IMR-90 (cell line): ENCODE results near the gene SRGN. TPM values are rescaled to one million over a fixed set of nuclear protein-coding genes. Genes with fewer than 3 reads are reported as not detected.
A peak's percentile ranks its signal among the peaks of the same experiment; 100 is the strongest.

Source experiments
- ATAC-seq: fragments of 200-7000 bp; cut with Tn5 transposase; 2 replicates; pipeline ENCODE4 v1.9.1; 2020; ENCODE audit warnings: low read depth, mild to moderate bottlenecking, moderate library complexity
- BruUV-seq: library from RNA; stranded (reverse); fragments of 400-500 nt; replicated peaks from 2 replicates; lab custom pipeline; 2021; lab: Mats Ljungman, UMichigan
- CTCF ChIA-PET: fragments of 300-600 bp; formaldehyde crosslinking; extraction: SDS; loops from one replicate; lab custom pipeline; 2021; ENCODE audit warnings: antibody characterized with exemption; lab: Yijun Ruan, JAX
- POLR2A ChIA-PET: fragments of 300-600 bp; sonication (Branson Sonifier 250); formaldehyde crosslinking; loops from one replicate; lab custom pipeline; 2022; ENCODE audit warnings: antibody characterized with exemption; ENCODE audit not compliant: unreplicated experiment; lab: Charles Lee
- DNase-seq: peaks from one replicate; pipeline ENCODE4 v3.0.0; 2013
- H2AFZ ChIP-seq: replicated peaks from 2 replicates; pipeline ENCODE3; 2013; ENCODE audit warnings: low read length, mild to moderate bottlenecking; ENCODE audit not compliant: poor library complexity
- H2AK5ac ChIP-seq: 2 replicates; pipeline ENCODE4 v1.6.1; 2013; ENCODE audit warnings: low read depth, low read length, inconsistent platforms
- H2AK9ac ChIP-seq: replicated peaks from 2 replicates; pipeline ENCODE3; 2013; ENCODE audit warnings: mild to moderate bottlenecking, low read depth, low read length, moderate library complexity; ENCODE audit not compliant: poor library complexity
- H2BK120ac ChIP-seq: 2 replicates; pipeline ENCODE4 v1.6.1; 2013; ENCODE audit warnings: low read depth, low read length, inconsistent platforms
- H2BK15ac ChIP-seq: 3 replicates; pipeline ENCODE4 v1.6.1; 2013; ENCODE audit warnings: low read depth, low read length, inconsistent platforms
- H2BK20ac ChIP-seq: 2 replicates; pipeline ENCODE4 v1.6.1; 2013; ENCODE audit warnings: low read depth, mild to moderate bottlenecking, inconsistent platforms, low read length, moderate library complexity
- H2BK5ac ChIP-seq: 2 replicates; pipeline ENCODE4 v1.6.1; 2013; ENCODE audit warnings: mild to moderate bottlenecking, low read depth, low read length, inconsistent platforms; ENCODE audit not compliant: poor library complexity, severe bottlenecking
- H3K14ac ChIP-seq: replicated peaks from 2 replicates; pipeline ENCODE4 v1.6.1; 2013; ENCODE audit warnings: low read depth, low read length, inconsistent platforms
- H3K18ac ChIP-seq: 2 replicates; pipeline ENCODE4 v1.6.1; 2013; ENCODE audit warnings: low read depth, low read length, control low read depth
- H3K23ac ChIP-seq: 2 replicates; pipeline ENCODE4 v1.6.1; 2013; ENCODE audit warnings: low read depth, low read length, inconsistent platforms
- H3K27ac ChIP-seq: 2 replicates; pipeline ENCODE4 v1.5.1; 2013; ENCODE audit warnings: mild to moderate bottlenecking, control low read depth, low read length; ENCODE audit not compliant: insufficient read depth
- H3K27me3 ChIP-seq: 2 replicates; pipeline ENCODE4 v1.6.1; 2013; ENCODE audit warnings: low read length; ENCODE audit not compliant: control insufficient read depth, insufficient read depth
- H3K36me3 ChIP-seq: 2 replicates; pipeline ENCODE4 v1.6.1; 2013; ENCODE audit warnings: low read length, mixed read lengths; ENCODE audit not compliant: control insufficient read depth, insufficient read depth
- H3K4ac ChIP-seq: 2 replicates; pipeline ENCODE4 v1.6.1; 2013; ENCODE audit warnings: low read depth, low read length, inconsistent platforms
- H3K4me1 ChIP-seq: 2 replicates; pipeline ENCODE4 v1.6.1; 2013; ENCODE audit warnings: low read length, mixed read lengths; ENCODE audit not compliant: control insufficient read depth, insufficient read depth
- H3K4me2 ChIP-seq: 2 replicates; pipeline ENCODE4 v1.6.1; 2013; ENCODE audit warnings: low read depth, mild to moderate bottlenecking, control low read depth, low read length, moderate library complexity
- H3K4me3 ChIP-seq: 2 replicates; pipeline ENCODE4 v1.5.1; 2013; ENCODE audit warnings: low read depth, mild to moderate bottlenecking, control low read depth, low read length, moderate library complexity; ENCODE audit not compliant: insufficient read depth
- H3K56ac ChIP-seq: 2 replicates; pipeline ENCODE4 v1.6.1; 2013; ENCODE audit warnings: low read length, inconsistent platforms; ENCODE audit not compliant: insufficient read depth; ENCODE audit errors: extremely low read depth
- H3K79me1 ChIP-seq, 2 experiments: 2 replicates each; pipeline ENCODE4 v1.6.1; 2013; ENCODE audit warnings: low read length in 2 of 2, inconsistent platforms in 1 of 2, low read depth in 1 of 2
- H3K9ac ChIP-seq: 2 replicates; pipeline ENCODE4 v1.6.1; 2013; ENCODE audit warnings: low read depth, low read length, control low read depth
- H3K9me1 ChIP-seq: 2 replicates; pipeline ENCODE4 v1.6.1; 2013; ENCODE audit warnings: low read length, inconsistent platforms; ENCODE audit not compliant: insufficient read depth
- H3K9me3 ChIP-seq: 2 replicates; pipeline ENCODE4 v1.6.1; 2013; ENCODE audit warnings: low read length; ENCODE audit not compliant: control insufficient read depth, insufficient read depth
- H4K20me1 ChIP-seq: 2 replicates; pipeline ENCODE4 v1.6.1; 2013; ENCODE audit warnings: low read length, inconsistent platforms; ENCODE audit not compliant: insufficient read depth
- H4K5ac ChIP-seq: 2 replicates; pipeline ENCODE4 v1.6.1; 2013; ENCODE audit warnings: mild to moderate bottlenecking, low read depth, low read length, control low read depth
- H4K8ac ChIP-seq, 2 experiments: 2 replicates each; pipeline ENCODE4 v1.6.1; 2013; ENCODE audit warnings: low read depth in 2 of 2, low read length in 2 of 2, control low read depth in 1 of 2, inconsistent platforms in 1 of 2
- H4K91ac ChIP-seq: 2 replicates; pipeline ENCODE4 v1.6.1; 2013; ENCODE audit warnings: low read depth, low read length, inconsistent platforms; ENCODE audit not compliant: insufficient read depth
- CTCF ChIP-seq: conservative IDR thresholded peaks from 2 replicates; pipeline ENCODE4 v1.5.1; 2012; ENCODE audit warnings: mild to moderate bottlenecking, low read depth, low read length, improper control_type of control experiment
- ELK1 ChIP-seq: fragments of 150-350 bp; IDR thresholded peaks from 2 replicates; pipeline ENCODE4 v1.6.1; 2016; ENCODE audit warnings: low read depth, mild to moderate bottlenecking, low read length, moderate library complexity, borderline replicate concordance
- POLR2A ChIP-seq: IDR thresholded peaks from 2 replicates; pipeline ENCODE4 v1.6.1; 2012; ENCODE audit warnings: mild to moderate bottlenecking, low read depth, low read length
- RAD21 ChIP-seq: IDR thresholded peaks from 2 replicates; pipeline ENCODE4 v1.6.1; 2012; ENCODE audit warnings: low read length, improper control_type of control experiment
- WGBS, 2 experiments: methylation state at CpG; one replicate each; pipeline versions ENCODE4 v1.1.5 to v1.1.7; 2013; ENCODE audit warnings: missing lambda C conversion rate in 2 of 2; ENCODE audit not compliant: insufficient read length in 1 of 2; ENCODE audit errors: extremely low coverage in 2 of 2; 5-methylcytosine and 5-hydroxymethylcytosine counted together
- dilution Hi-C: fragments of 300-500 bp; cut with HindIII; formaldehyde crosslinking; loops from one replicate; pipeline ENCODE4 v1.14.3; 2018; ENCODE audit warnings: low sequenced_read_pairs; ENCODE audit not compliant: unreplicated experiment
- in situ Hi-C: fragments of 300-500 bp; cut with MboI; formaldehyde crosslinking; loops from 3 replicates; pipeline ENCODE4 v1.14.3; 2019; ENCODE audit warnings: low sequenced_read_pairs, inconsistent platforms, mixed read lengths
- intact Hi-C: fragments of 100-400 bp; cut with micrococcal nuclease; formaldehyde crosslinking; loops from 2 replicates; pipeline ENCODE4 v1.10.0; 2022
- polyA plus RNA-seq, 3 experiments: library from polyadenylated mRNA; depleted of rRNA; stranded (reverse); fragments of >200 nt; gene quantifications; 2 replicates each; pipeline ENCODE4 v1.2.3, GENCODE V29; 2012; ENCODE audit warnings: low replicate concordance in 1 of 3
- total RNA-seq: library from RNA; depleted of rRNA; stranded (reverse); fragments of >200 nt; gene quantifications from 2 replicates; pipeline ENCODE4 v1.2.3, GENCODE V29; 2012

SRGN gene
- total and polyA plus RNA-seq, 2 of the 4 experiments (the other 2 are of a cell fraction) = 33.3 to 41.4 TPM

GRCh38 chr10:69123306-69123746 lies 35.4 kb downstream of the SRGN start:
- intact Hi-C loops = no loop called here
- in situ Hi-C loops = no loop called here
- DNase-seq (peak; percentile 71), ATAC-seq (peak; percentile 68)
- BruUV-seq = no TSS peak
- TF ChIP-seq RAD21 (peak; percentile 54), ELK1 (no peak), POLR2A (peak; percentile 60; the same call in 1 of the 2 replicates), CTCF (peak; percentile 51; the same call in 1 of the 2 replicates)
- WGBS, 2 experiments = 0% methylated on average over 5 of the region's 16 CpGs; no CpG with 5 or more reads in 1 of the 2 experiments
- Histone ChIP-seq H3K4me3 (peak overlapping the region; percentile 66), H3K27ac (peak overlapping the region; percentile 84), H2BK5ac (peak overlapping the region; percentile 67), H2AK9ac (peak overlapping the region; percentile 50), H3K4ac (peak overlapping the region; percentile 90), H2AFZ (peak overlapping the region; percentile 90), H3K9me1 (no peaks in the 10 kb centered on the region; the same call in 1 of the 2 replicates), H2BK120ac (peak overlapping the region; percentile 31), H3K14ac (peak overlapping the region; percentile 79), H3K9ac (peak overlapping the region; percentile 82), H4K91ac (peak overlapping the region; percentile 74), H2BK15ac (peak overlapping the region; percentile 20; the same call in 1 of the 3 replicates), H3K4me2 (peak overlapping the region; percentile 87), H3K9me3 (no peaks in the 10 kb centered on the region), H3K23ac (peak overlapping the region; percentile 78; the same call in 1 of the 2 replicates), H4K20me1 (peaks cover 13% of the 10 kb centered on the region), H3K27me3 (no peaks in the 10 kb centered on the region), H3K79me1 (peaks cover 0 to 14% of the 10 kb centered on the region in 2 experiments; a peak in 1 of 4 replicates), H3K36me3 (no peaks in the 10 kb centered on the region), H2BK20ac (no peak overlapping the region), H2AK5ac (no peak overlapping the region; the same call in 1 of the 2 replicates), H4K5ac (peak overlapping the region; percentile 63), H3K18ac (peak overlapping the region; percentile 58), H4K8ac (peak overlapping the region; percentile 21 to 88; a peak in 3 of 4 replicates), H3K56ac (peak overlapping the region; percentile 83), H3K4me1 (no peaks in the 10 kb centered on the region)
- dilution Hi-C loops = loop anchor here (25.0 kb wide), 1 partner anchor 111 kb away; no protein-coding TSS in a partner anchor
- ChIA-PET CTCF (no interaction called here), POLR2A (no interaction called here)
